HuH-7.5 (cell line): ENCODE results near the gene DYNC1I1.

Experiments
- DNase-seq: peaks from one replicate; pipeline ENCODE4 v3.0.0; 2011; ENCODE audit warnings: low spot score

DYNC1I1 gene

DNA sequence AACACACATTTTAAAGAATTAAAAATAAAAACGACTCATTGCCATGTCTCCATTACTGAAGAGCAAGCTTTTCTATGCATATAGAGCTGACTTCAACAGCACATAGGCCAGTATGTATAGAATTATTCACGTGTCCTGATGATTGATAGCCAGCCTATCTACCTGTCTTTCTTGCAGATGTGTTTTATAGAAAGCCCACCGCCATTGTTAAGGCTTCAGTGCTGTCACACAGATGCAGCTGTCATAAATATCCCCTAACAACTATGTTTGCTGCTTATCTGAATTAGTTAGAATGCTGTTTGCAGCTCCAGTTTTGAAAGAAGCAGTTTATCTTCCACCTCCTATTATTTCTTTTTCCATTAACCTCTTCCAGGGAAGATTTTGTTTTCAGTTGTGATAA, 313.6 kb downstream of the DYNC1I1 start:
- no peak for DNase-seq

DNA sequence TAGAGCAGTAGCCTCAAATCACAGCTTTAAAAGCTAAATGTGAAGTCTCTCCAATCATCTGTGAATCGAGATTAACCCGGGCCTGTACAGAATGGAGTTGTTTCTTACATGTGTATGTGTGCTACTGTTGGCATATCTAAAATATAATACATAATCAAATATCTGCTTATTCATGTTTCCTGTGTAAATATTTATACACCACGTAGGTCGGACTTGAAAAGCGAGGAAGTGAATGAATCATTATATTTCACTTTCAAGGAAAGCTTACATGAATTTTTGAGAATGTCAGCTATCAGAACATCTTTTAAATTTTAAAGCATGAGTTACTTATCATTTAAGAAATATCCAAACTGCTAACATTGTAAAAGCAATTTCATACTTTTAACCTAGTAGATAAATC, 316.2 kb downstream of the DYNC1I1 start:
- no peak for DNase-seq

GRCh38 chr7:96089511-96089910, 317.2 kb downstream of the DYNC1I1 start:
- no peak for DNase-seq

- no peak for DNase-seq
Observed at GRCh38 chr7:96090756-96091155, 318.4 kb downstream of the DYNC1I1 start.

DNA sequence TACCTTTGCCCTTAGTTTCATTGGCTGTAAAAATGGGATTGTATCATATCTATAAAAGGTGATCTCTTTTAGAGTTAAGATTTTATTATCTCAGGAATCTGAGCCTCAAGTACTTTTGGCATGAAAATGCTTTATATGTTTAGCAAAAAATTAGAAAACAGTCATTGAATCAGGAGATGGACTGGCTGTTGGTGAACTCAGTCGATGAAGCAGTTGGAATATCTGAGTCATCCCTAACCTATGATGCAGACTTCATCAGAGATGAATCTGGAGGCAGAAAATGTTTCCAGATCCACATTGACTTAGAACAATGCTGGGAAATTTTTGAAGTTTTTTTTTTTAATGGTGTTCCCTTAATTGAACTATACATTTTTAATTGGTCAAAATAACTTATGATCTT, 321.1 kb downstream of the DYNC1I1 start:
- DNase-seq = no peak

DNA sequence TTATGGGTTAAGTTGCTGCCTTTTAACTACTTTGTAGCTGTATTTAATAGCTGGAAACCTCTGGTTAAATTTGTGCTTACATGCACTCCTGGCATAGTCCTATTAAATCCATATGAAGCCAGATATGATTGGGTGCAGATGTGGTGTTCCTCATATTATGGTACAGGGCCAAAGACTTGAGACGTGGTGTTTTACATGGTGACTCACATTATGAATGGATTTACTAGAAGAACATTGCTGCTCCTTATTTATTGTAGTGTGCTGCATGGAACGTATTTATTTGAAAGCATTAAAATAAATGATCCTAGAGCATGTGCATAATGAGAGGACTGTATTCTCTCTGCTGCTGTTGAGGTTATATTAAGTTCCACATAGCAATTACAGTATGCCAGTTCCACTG, 325.5 kb downstream of the DYNC1I1 start:
- DNase-seq = no peak

DNA sequence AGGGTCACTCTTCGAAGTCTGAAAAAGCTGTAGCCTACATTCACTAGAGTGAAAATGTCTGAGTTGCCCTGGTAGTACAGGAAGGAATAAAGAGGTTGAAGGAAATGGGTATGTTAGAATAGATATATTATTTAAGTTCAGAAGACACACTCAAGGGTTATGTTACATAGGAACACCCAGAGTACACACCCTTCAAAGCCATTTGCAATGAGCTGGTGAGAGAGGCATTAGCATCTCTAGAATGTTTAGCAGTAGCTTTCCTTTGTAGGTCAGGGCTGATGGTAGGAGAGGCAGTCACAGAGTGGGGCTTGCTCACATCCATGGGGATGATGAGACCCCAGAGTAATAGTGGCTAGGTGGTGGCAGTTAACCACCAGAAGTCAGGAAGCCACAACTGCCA, 328.4 kb downstream of the DYNC1I1 start:
- DNase-seq = no peak

DNA sequence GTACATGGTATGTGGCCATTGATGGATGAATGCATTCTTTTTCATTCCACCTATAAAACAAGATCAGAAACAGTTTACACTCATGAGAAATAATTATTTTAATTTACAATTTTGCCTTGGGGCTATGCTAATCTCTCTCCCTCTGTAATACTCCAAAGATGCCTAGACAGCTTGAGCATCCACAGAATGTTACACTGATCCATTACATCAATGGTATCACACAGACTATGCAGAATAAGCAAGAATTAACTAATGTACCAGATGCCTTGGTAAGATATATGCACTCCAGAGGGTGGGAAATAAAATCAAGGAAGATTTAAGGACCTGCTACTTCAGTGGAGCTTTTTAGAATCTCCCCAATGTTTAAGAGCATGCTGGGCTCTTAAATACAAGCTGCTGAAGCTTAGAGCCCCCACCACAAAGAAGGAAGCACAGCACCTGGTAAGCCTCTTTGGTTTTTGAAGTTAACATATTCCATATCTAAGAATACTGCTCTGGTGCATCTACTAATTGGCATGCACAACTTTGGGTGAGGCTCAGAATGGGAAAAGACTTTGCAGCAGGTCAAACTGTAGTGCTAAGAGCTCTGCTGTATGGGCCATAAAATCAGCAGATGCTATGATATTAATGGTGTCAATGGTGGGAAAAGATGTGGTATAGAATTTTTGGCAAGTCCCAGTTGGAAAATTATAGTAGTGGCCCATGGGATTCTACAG, 329.9 kb downstream of the DYNC1I1 start:
- DNase-seq = no peak

- no peak for DNase-seq
Observed at GRCh38 chr7:96104984-96105383, 332.6 kb downstream of the DYNC1I1 start.

GRCh38 chr7:96111405-96111804, 339.1 kb downstream of the DYNC1I1 start:
- DNase-seq = no peak

DNA sequence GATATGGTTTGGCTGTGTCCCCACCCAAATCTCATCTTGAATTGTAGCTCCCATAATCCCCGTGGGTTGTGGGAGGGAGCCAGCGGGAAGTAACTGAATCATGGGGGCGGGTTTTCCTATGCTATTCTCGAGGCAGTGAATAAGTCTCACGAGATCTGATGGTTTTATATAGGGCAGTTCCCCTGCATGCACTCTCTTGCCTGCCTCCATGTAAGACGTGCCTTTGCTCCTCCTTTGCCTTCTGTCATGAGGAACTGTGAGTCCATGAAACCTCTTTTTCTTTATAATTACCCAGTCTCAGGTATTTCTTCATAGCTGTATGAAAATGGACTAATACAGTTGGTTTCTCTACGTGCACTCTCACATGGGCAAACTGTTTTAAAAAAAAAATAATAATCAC, 341.8 kb downstream of the DYNC1I1 start:
- no peak for DNase-seq

DNA sequence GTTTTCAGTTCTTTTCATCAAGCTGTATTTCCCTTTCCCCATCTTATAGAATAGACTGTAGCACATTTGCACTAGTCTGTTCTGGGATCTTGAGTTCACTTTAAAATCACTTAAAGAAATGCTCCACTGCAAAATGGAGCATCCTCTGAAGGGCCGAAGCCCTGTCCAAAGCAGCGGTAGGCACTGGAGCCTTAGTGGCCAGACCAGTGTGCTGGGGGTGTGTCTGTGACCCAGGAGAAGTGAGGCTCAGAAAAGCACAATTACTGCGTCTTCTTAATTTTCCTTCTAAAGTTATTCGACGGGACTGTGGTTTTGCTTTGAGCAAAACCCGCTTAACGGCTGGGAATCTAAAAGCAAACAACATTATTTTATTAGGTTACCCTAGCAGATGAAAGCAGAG, 343.8 kb downstream of the DYNC1I1 start:
- DNase-seq = no peak

GRCh38 chr7:96118449-96119001, 346.2 kb downstream of the DYNC1I1 start:
- DNase-seq = no peak

- no peak for DNase-seq
Observed at GRCh38 chr7:96120445-96121225, 348.3 kb downstream of the DYNC1I1 start.

GRCh38 chr7:96121752-96122151, 349.4 kb downstream of the DYNC1I1 start:
- DNase-seq = no peak

GRCh38 chr7:96122746-96123145, 350.4 kb downstream of the DYNC1I1 start:
- DNase-seq = no peak

DNA sequence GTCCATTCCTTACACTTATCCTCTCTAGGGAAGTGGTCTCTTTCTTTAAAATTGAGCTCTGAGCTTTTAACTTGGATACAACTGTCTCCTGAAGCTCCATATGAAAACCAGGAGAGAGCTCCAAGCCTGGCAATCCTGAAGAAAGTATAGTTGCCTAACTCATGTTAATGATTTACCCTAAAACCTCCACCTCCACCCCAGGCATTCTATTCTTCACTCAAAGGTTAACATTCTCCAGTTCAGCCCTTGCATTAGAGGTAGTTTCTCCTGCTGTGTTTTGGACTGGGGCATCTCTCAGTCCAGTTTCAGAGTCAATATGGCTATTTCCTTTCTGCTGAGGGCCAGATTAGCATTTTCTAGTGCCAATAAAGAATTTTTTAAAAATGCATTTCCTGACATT, 354.0 kb downstream of the DYNC1I1 start:
- DNase-seq = peak; percentile 36

- no peak for DNase-seq
Observed at GRCh38 chr7:96127746-96128145, 355.4 kb downstream of the DYNC1I1 start.

GRCh38 chr7:96131525-96131924, 359.2 kb downstream of the DYNC1I1 start:
- no peak for DNase-seq

DNA sequence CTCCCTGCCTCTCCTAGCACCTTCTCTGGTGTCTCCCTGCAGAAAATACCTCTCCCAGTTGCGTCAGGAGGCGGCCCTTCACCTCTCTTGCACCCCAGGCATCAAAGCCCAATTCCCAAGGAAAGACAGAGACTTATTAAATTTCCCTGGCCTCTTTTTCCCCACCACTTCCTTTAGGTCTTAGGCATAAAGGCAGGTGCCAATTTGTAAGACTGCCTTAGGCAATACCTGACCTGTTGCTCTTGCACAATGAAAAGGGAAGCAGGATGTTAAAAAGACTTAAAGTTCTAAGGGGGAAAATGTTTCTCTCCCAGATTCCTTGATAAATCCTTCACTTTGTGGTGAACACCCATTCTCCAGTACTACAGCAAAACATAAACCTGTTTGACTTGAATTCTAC, 362.9 kb downstream of the DYNC1I1 start:
- DNase-seq = no peak

DNA sequence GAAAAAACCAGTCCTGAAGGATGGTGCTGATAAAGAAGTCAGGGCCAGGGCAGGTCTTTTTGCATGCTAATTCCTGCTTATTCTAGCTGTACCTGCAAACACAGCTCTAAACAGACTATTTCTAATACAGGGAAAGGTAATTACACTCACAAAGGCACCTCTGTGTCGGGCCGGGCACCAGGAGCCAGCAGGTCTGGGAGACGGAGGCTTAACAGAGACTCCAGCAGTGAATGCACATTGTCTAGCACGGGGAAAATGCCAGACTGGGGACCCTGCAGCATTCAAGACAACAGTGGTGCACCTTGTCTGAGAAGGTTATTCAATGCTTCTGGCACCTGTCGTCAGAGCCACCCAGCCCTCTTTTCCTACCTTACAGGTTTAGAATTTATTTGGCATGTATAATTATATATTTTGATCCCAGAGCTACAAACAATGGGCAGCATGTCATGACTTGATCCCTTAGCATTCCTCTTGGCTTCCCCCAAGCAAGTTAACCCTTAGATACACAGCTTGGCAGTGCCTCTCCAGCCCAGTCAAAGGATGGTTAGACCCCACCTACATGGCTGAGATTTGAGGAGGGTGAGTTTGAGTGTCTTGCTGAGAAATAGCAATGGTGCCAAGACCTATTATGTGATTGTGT, 364.4 kb downstream of the DYNC1I1 start:
- no peak for DNase-seq

DNA sequence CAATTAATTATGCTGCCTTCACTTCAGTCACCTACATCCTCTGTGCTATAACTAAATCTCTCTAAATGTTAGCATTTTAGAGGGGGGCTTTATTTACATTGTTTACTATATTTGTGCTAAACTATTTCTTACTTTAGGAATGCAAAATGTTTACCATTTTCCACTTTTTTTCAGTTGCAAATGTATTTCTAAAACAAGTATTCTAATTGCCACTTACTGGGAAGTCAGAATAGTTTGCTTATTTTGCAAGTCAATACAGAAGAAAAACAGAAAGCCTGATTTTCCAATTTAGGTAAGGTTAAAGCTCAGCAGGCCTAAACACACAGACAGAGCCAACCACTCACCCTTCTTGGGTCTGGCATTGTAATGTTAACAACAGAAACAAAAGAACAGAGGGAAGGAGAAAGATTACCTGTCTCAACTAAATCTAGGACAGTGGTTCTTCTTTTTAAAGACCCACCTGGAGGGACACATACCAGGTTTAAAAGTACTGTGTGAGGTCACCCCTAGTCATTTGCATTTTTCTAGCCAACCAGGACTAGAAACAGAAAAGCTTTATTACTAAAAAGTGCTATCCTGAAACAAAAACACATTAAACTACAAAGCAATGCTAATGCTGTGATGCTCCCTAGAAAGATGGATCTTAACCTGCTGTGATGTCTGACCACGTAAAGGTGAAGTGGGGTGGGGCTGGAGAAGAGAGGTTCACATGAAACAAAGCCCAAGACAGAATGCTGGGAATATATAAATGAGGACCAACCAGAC, 371.3 kb downstream of the DYNC1I1 start:
- no peak for DNase-seq
